ENCODE results near the gene MATN1. TPM values are rescaled to one million over a fixed set of nuclear protein-coding genes. Genes with fewer than 3 reads are reported as not detected.

Gene MATN1
- total RNA-seq, 1 experiment from 2014 or later, result not detected

GRCh38 chr1:30725450-30726095, 2.2 kb upstream of the MATN1 start:
- Mint-ChIP-seq H3K36me3 (ENCODE audit: insufficient read depth, unreplicated experiment) (no peaks in the 10 kb centered on the region), H3K9me3 (ENCODE audit: unreplicated experiment) (no peaks in the 10 kb centered on the region), H3K4me1 (ENCODE audit: low read depth, unreplicated experiment) (no peaks in the 10 kb centered on the region), H3K27ac (ENCODE audit: unreplicated experiment) (no peak overlapping the region), H3K4me3 (ENCODE audit: unreplicated experiment) (no peak overlapping the region), H3K27me3 (ENCODE audit: insufficient read depth, unreplicated experiment) (no peaks in the 10 kb centered on the region)
- intact Hi-C loops (cut with micrococcal nuclease; ENCODE audit: unreplicated experiment), result no loop called here
- H3K4me1 ChIP-seq, result no peaks in the 10 kb centered on the region
- H3K27me3 ChIP-seq (replicated peaks; ENCODE audit: control insufficient read depth, insufficient read depth, low read length), result no peaks in the 10 kb centered on the region
- H3K9me3 ChIP-seq, result no peaks in the 10 kb centered on the region
- H3K4me3 ChIP-seq (ENCODE audit: low read depth, low read length), result no peak overlapping the region
- POLR2A ChIA-PET, result no interaction called here
- TF ChIP-seq CTCF (IDR thresholded peaks at IDR 0.05; ENCODE audit: insufficient read depth in 1 of 2, low read depth in 1 of 2, low read length in 1 of 2, severe bottlenecking in 1 of 2, unreplicated experiment in 1 of 2), result no peak
- no TSS peak for BruUV-seq (replicated peaks)
- H3K36me3 ChIP-seq (ENCODE audit: control insufficient read depth, insufficient read depth, low read length), result no peaks in the 10 kb centered on the region
- CTCF ChIA-PET, result interaction anchor here (1.7 kb wide), 1 partner anchor 54 kb away, joined by 6 read pairs; no protein-coding TSS in a partner anchor
- DNase-seq, result no peak

GRCh38 chr1:30724655-30725421, 1.5 kb upstream of the MATN1 start:
- POLR2A ChIA-PET, result no interaction called here
- no peak overlapping the region for H3K4me3 Mint-ChIP-seq (ENCODE audit: unreplicated experiment)
- no peaks in the 10 kb centered on the region for H3K27me3 Mint-ChIP-seq (ENCODE audit: insufficient read depth, unreplicated experiment)
- H3K36me3 Mint-ChIP-seq (ENCODE audit: insufficient read depth, unreplicated experiment), result no peaks in the 10 kb centered on the region
- no peak overlapping the region for H3K4me3 ChIP-seq (ENCODE audit: low read depth, low read length)
- H3K36me3 ChIP-seq (ENCODE audit: control insufficient read depth, insufficient read depth, low read length), result no peaks in the 10 kb centered on the region
- no peaks in the 10 kb centered on the region for H3K4me1 ChIP-seq
- H3K9me3 Mint-ChIP-seq (ENCODE audit: unreplicated experiment), result no peaks in the 10 kb centered on the region
- no TSS peak for BruUV-seq (replicated peaks)
- H3K9me3 ChIP-seq, result no peaks in the 10 kb centered on the region
- DNase-seq, result no peak
- no peaks in the 10 kb centered on the region for H3K4me1 Mint-ChIP-seq (ENCODE audit: low read depth, unreplicated experiment)
- TF ChIP-seq CTCF (IDR thresholded peaks at IDR 0.05; ENCODE audit: insufficient read depth in 1 of 2, low read depth in 1 of 2, low read length in 1 of 2, severe bottlenecking in 1 of 2, unreplicated experiment in 1 of 2), result no peak
- CTCF ChIA-PET, result interaction anchor here (0.6 to 1.7 kb wide), 2 partner anchors 36 to 55 kb away, joined by 6 read pairs; no protein-coding TSS in a partner anchor
- no peak overlapping the region for H3K27ac Mint-ChIP-seq (ENCODE audit: unreplicated experiment)
- no peaks in the 10 kb centered on the region for H3K27me3 ChIP-seq (replicated peaks; ENCODE audit: control insufficient read depth, insufficient read depth, low read length)
- intact Hi-C loops (cut with micrococcal nuclease; ENCODE audit: unreplicated experiment), result no loop called here

GRCh38 chr1:30724175-30724574, 790 bp upstream of the MATN1 start:
- H3K4me3 Mint-ChIP-seq (ENCODE audit: unreplicated experiment), result no peak overlapping the region
- no peaks in the 10 kb centered on the region for H3K27me3 ChIP-seq (replicated peaks; ENCODE audit: control insufficient read depth, insufficient read depth, low read length)
- POLR2A ChIA-PET, result no interaction called here
- intact Hi-C loops (cut with micrococcal nuclease; ENCODE audit: unreplicated experiment), result no loop called here
- no peak overlapping the region for H3K27ac Mint-ChIP-seq (ENCODE audit: unreplicated experiment)
- H3K4me3 ChIP-seq (ENCODE audit: low read depth, low read length), result no peak overlapping the region
- no TSS peak for BruUV-seq (replicated peaks)
- H3K4me1 Mint-ChIP-seq (ENCODE audit: low read depth, unreplicated experiment), result no peaks in the 10 kb centered on the region
- H3K9me3 ChIP-seq, result no peaks in the 10 kb centered on the region
- no peaks in the 10 kb centered on the region for H3K9me3 Mint-ChIP-seq (ENCODE audit: unreplicated experiment)
- no peaks in the 10 kb centered on the region for H3K36me3 Mint-ChIP-seq (ENCODE audit: insufficient read depth, unreplicated experiment)
- no peaks in the 10 kb centered on the region for H3K36me3 ChIP-seq (ENCODE audit: control insufficient read depth, insufficient read depth, low read length)
- CTCF ChIA-PET, result interaction anchor here (1.7 kb wide), 1 partner anchor 56 kb away, joined by 6 read pairs; no protein-coding TSS in a partner anchor
- no peak for DNase-seq
- no peaks in the 10 kb centered on the region for H3K27me3 Mint-ChIP-seq (ENCODE audit: insufficient read depth, unreplicated experiment)
- TF ChIP-seq CTCF (IDR thresholded peaks at IDR 0.05; ENCODE audit: insufficient read depth in 1 of 2, low read depth in 1 of 2, low read length in 1 of 2, severe bottlenecking in 1 of 2, unreplicated experiment in 1 of 2), result no peak
- H3K4me1 ChIP-seq, result no peaks in the 10 kb centered on the region
